Stimulated activated CD8-positive, alpha-beta memory T cell treated with anti-CD3 and anti-CD28 coated beads, Interleukin-7, amount 100 ng/mL, for 4 hours (primary cell): ENCODE data around the gene UBE2J1.
"Not testable (repeated sequence)": the region's sequence is repeated elsewhere in the genome, so short reads cannot be mapped to it uniquely, and the experiment has no call there.

Experiments used
- DNase-seq, 2 donors: peaks; one replicate each; pipeline ENCODE4 v3.0.0-alpha.2; 2020; ENCODE audit warnings: low read depth in 2 of 2

The UBE2J1 gene

GRCh38 chr6:89352278-89353117 is at the start of gene UBE2J1:
UBE2J1 (minus strand) TSS chr6:89352722; CDS start chr6:89352569, 153 bp downstream.
- DNase-seq: peak; percentile 34 to 77

- DNase-seq: no peak
Measured at GRCh38 chr6:89400912-89401399, 48.4 kb upstream of the UBE2J1 start.

GRCh38 chr6:89400050-89400449 is 47.5 kb upstream of the UBE2J1 start:
- no peak for DNase-seq

- no peak for DNase-seq
Measured at GRCh38 chr6:89398762-89399525, 46.4 kb upstream of the UBE2J1 start.

GRCh38 chr6:89397884-89398283 is 45.4 kb upstream of the UBE2J1 start:
- not testable (repeated sequence) for DNase-seq

- DNase-seq: no peak
Measured at GRCh38 chr6:89393659-89394058, 41.1 kb upstream of the UBE2J1 start.

- no peak for DNase-seq
Measured at GRCh38 chr6:89392823-89393222, 40.3 kb upstream of the UBE2J1 start.

GRCh38 chr6:89388846-89389245 is 36.3 kb upstream of the UBE2J1 start:
- DNase-seq: no peak

- DNase-seq: no peak
Measured at GRCh38 chr6:89387516-89388201, 35.1 kb upstream of the UBE2J1 start.

GRCh38 chr6:89386917-89387491 is 34.5 kb upstream of the UBE2J1 start:
- DNase-seq: no peak

- DNase-seq: no peak
Measured at GRCh38 chr6:89385846-89386245, 33.3 kb upstream of the UBE2J1 start.

GRCh38 chr6:89385156-89385667 is 32.7 kb upstream of the UBE2J1 start:
- no peak for DNase-seq

GRCh38 chr6:89381031-89381430 is 28.5 kb upstream of the UBE2J1 start:
- no peak for DNase-seq

- no peak for DNase-seq
Measured at GRCh38 chr6:89379281-89379680, 26.8 kb upstream of the UBE2J1 start.

GRCh38 chr6:89378628-89379027 is 26.1 kb upstream of the UBE2J1 start:
- DNase-seq: no peak

GRCh38 chr6:89375427-89376267 is 23.1 kb upstream of the UBE2J1 start:
- peak; percentile 47 to 63 for DNase-seq

- no peak for DNase-seq
Measured at GRCh38 chr6:89372506-89372901, 20.0 kb upstream of the UBE2J1 start.

- peak; percentile 64 to 66 for DNase-seq
Measured at GRCh38 chr6:89371849-89372505, 19.5 kb upstream of the UBE2J1 start.

- DNase-seq: no peak
Measured at GRCh38 chr6:89368999-89369398, 16.5 kb upstream of the UBE2J1 start.

GRCh38 chr6:89368107-89368506 is 15.6 kb upstream of the UBE2J1 start:
- peak; percentile 12 to 35 for DNase-seq
